CD4-positive, alpha-beta T cell treated with Interleukin-17A for 1 hour (primary cell): Measurements from ENCODE around the gene EHD4.

Source experiments
- DNase-seq: peaks from one replicate; pipeline ENCODE4 v3.0.0-alpha.2; 2020

Gene EHD4

GRCh38 chr15:41892621-41893421 is 79.5 kb downstream of the EHD4 start:
- DNase-seq = peak; percentile 29

- no peak for DNase-seq
These were observed 80.4 kb downstream of the EHD4 start for GRCh38 chr15:41891946-41892345.

- DNase-seq = no peak
These were observed 81.1 kb downstream of the EHD4 start for GRCh38 chr15:41891226-41891625.

GRCh38 chr15:41890050-41890690 is 82.2 kb downstream of the EHD4 start:
- no peak for DNase-seq

GRCh38 chr15:41888662-41889253 is 83.6 kb downstream of the EHD4 start:
- DNase-seq = no peak

GRCh38 chr15:41887893-41888292 is 84.5 kb downstream of the EHD4 start:
- no peak for DNase-seq

- no peak for DNase-seq
These were observed 85.2 kb downstream of the EHD4 start for GRCh38 chr15:41887161-41887560.

GRCh38 chr15:41886741-41887140 is 85.6 kb downstream of the EHD4 start:
- DNase-seq = no peak

- no peak for DNase-seq
These were observed 86.5 kb downstream of the EHD4 start for GRCh38 chr15:41885841-41886240.

GRCh38 chr15:41885321-41885720 is 87.0 kb downstream of the EHD4 start:
- DNase-seq = no peak

- DNase-seq = no peak
These were observed 87.9 kb downstream of the EHD4 start for GRCh38 chr15:41884458-41884857.

GRCh38 chr15:41883484-41883825 is 88.9 kb downstream of the EHD4 start:
- no peak for DNase-seq

- DNase-seq = no peak
These were observed 89.5 kb downstream of the EHD4 start for GRCh38 chr15:41882689-41883483.

- no peak for DNase-seq
These were observed 90.3 kb downstream of the EHD4 start for GRCh38 chr15:41881920-41882688.

GRCh38 chr15:41881550-41881919 is 90.8 kb downstream of the EHD4 start:
- DNase-seq = no peak

GRCh38 chr15:41881086-41881485 is 91.3 kb downstream of the EHD4 start:
- no peak for DNase-seq

- no peak for DNase-seq
These were observed 92.0 kb downstream of the EHD4 start for GRCh38 chr15:41880156-41880877.

GRCh38 chr15:41879321-41879845 is 93.0 kb downstream of the EHD4 start:
- no peak for DNase-seq

GRCh38 chr15:41878355-41878699 is 94.0 kb downstream of the EHD4 start:
- no peak for DNase-seq

- no peak for DNase-seq
These were observed 94.6 kb downstream of the EHD4 start for GRCh38 chr15:41877631-41878354.

- no peak for DNase-seq
These were observed 95.7 kb downstream of the EHD4 start for GRCh38 chr15:41876689-41877088.
